Activated CD4-positive, alpha-beta T cell treated with anti-CD3 and anti-CD28 coated beads, Interleukin-2, amount 50 U/mL, for 4 hours (primary cell): Measurements from ENCODE around the gene PLK4.
"Not testable (repeated sequence)": the region's sequence is repeated elsewhere in the genome, so short reads cannot be mapped to it uniquely, and the experiment has no call there.

Experiments
- DNase-seq, 2 experiments: peaks; one replicate each; pipeline ENCODE4 v3.0.0-alpha.2; 2020

PLK4 gene

GRCh38 chr4:127916512-127916911 is 35.8 kb downstream of the PLK4 start:
- DNase-seq = no peak

- no peak for DNase-seq
These were observed 36.5 kb downstream of the PLK4 start for GRCh38 chr4:127917151-127917550.

- no peak for DNase-seq
These were observed 39.8 kb downstream of the PLK4 start for GRCh38 chr4:127920521-127920920.

- DNase-seq = no peak
These were observed 41.5 kb downstream of the PLK4 start for GRCh38 chr4:127922226-127922625.

GRCh38 chr4:127925720-127926119 is 45.0 kb downstream of the PLK4 start:
- DNase-seq = not testable (repeated sequence)

- no peak for DNase-seq
These were observed 49.5 kb downstream of the PLK4 start for GRCh38 chr4:127930175-127930574.

- DNase-seq = not testable (repeated sequence)
These were observed 51.1 kb downstream of the PLK4 start for GRCh38 chr4:127931836-127932235.

- no peak for DNase-seq
These were observed 56.3 kb downstream of the PLK4 start for GRCh38 chr4:127936974-127937373.
